Measurements from ENCODE around the gene OTULINL.

OTULINL gene

GRCh38 chr5:14581106-14581890 is at the start of gene OTULINL:
Gene OTULINL, plus strand, starts transcription at chr5:14581792. Its CDS starts 103 bp downstream, at chr5:14581895.
- peak within 1 kb of the TSS; percentile 72 for H3K9ac ChIP-seq (ENCODE audit: low read length)
- H3K27ac ChIP-seq (ENCODE audit: low read depth, low read length) = no peak within 1 kb of the TSS
- H3K79me2 ChIP-seq (ENCODE audit: insufficient read depth, low read length) = no peaks in the 10 kb centered on the region
- peak within 1 kb of the TSS; percentile 75 for H3K4me2 ChIP-seq (ENCODE audit: low read depth, low read length, poor library complexity, severe bottlenecking)
- H3K9me3 ChIP-seq (ENCODE audit: insufficient read depth, low read length) = no peaks in the 10 kb centered on the region
- H3K9me2 ChIP-seq (replicated peaks; ENCODE audit: insufficient read depth, low read length) = no peaks in the 10 kb centered on the region
- no peaks in the 10 kb centered on the region for H3K27me3 ChIP-seq (ENCODE audit: low read length)
- peak within 1 kb of the TSS; percentile 100 for H2AFZ ChIP-seq (ENCODE audit: low read depth, low read length, severe bottlenecking)
- H4K20me1 ChIP-seq (ENCODE audit: low read depth, low read length) = peaks cover 8% of the 10 kb centered on the region; the same call in 1 of the 2 replicates
- peak within 1 kb of the TSS; percentile 76 for H3K4me3 ChIP-seq (ENCODE audit: insufficient read depth, low read length, poor library complexity, severe bottlenecking)
- no peaks in the 10 kb centered on the region for H3F3A ChIP-seq (ENCODE audit: insufficient read depth)
- TF ChIP-seq, protein P1, sequence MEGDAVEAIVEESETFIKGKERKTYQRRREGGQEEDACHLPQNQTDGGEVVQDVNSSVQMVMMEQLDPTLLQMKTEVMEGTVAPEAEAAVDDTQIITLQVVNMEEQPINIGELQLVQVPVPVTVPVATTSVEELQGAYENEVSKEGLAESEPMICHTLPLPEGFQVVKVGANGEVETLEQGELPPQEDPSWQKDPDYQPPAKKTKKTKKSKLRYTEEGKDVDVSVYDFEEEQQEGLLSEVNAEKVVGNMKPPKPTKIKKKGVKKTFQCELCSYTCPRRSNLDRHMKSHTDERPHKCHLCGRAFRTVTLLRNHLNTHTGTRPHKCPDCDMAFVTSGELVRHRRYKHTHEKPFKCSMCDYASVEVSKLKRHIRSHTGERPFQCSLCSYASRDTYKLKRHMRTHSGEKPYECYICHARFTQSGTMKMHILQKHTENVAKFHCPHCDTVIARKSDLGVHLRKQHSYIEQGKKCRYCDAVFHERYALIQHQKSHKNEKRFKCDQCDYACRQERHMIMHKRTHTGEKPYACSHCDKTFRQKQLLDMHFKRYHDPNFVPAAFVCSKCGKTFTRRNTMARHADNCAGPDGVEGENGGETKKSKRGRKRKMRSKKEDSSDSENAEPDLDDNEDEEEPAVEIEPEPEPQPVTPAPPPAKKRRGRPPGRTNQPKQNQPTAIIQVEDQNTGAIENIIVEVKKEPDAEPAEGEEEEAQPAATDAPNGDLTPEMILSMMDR (IDR thresholded peaks at IDR 0.05; ENCODE audit: insufficient read depth, low read length, poor library complexity, severe bottlenecking) = no peak
- TF ChIP-seq EZH2phosphoT487 (conservative IDR thresholded peaks at IDR 0.05; ENCODE audit: low read length) = no peak
- no peaks in the 10 kb centered on the region for H3K36me3 ChIP-seq (ENCODE audit: low read length)

DNA sequence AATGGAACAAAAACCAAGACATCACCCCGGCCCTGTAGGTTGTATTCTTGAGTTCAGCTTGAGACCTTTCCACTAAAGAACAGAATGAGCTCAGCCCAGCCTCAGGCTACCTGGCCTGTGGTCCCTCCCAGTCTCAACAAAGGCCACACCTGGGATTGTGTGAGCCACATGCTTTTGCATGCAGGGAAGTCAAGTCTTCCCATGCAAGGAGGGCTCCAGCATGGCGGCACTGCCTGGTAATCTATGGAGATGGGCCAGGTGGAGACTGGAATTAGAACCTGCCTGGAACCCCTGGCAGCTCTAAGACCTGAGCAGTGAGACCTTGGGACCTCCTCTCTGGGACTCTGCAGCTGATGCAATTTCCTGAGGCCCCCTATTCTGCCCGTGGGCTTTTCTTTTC is 49.4 kb upstream of the OTULINL start:
- Histone ChIP-seq H3K9ac (ENCODE audit: low read length) (no peak overlapping the region), H3F3A (ENCODE audit: insufficient read depth) (no peaks in the 10 kb centered on the region), H3K4me2 (ENCODE audit: low read depth, low read length, poor library complexity, severe bottlenecking) (no peak overlapping the region), H3K79me2 (ENCODE audit: insufficient read depth, low read length) (no peaks in the 10 kb centered on the region), H4K20me1 (ENCODE audit: low read depth, low read length) (no peaks in the 10 kb centered on the region), H3K27me3 (ENCODE audit: low read length) (no peaks in the 10 kb centered on the region), H3K9me2 (replicated peaks; ENCODE audit: insufficient read depth, low read length) (no peaks in the 10 kb centered on the region), H3K9me3 (ENCODE audit: insufficient read depth, low read length) (no peaks in the 10 kb centered on the region), H2AFZ (ENCODE audit: low read depth, low read length, severe bottlenecking) (no peak overlapping the region), H3K36me3 (ENCODE audit: low read length) (no peaks in the 10 kb centered on the region), H3K27ac (ENCODE audit: low read depth, low read length) (no peak overlapping the region), H3K4me3 (ENCODE audit: insufficient read depth, low read length, poor library complexity, severe bottlenecking) (no peak overlapping the region)
- TF ChIP-seq EZH2phosphoT487 (conservative IDR thresholded peaks at IDR 0.05; ENCODE audit: low read length) = no peak
- TF ChIP-seq, protein P1 (IDR thresholded peaks at IDR 0.05; ENCODE audit: insufficient read depth, low read length, poor library complexity, severe bottlenecking) = no peak

DNA sequence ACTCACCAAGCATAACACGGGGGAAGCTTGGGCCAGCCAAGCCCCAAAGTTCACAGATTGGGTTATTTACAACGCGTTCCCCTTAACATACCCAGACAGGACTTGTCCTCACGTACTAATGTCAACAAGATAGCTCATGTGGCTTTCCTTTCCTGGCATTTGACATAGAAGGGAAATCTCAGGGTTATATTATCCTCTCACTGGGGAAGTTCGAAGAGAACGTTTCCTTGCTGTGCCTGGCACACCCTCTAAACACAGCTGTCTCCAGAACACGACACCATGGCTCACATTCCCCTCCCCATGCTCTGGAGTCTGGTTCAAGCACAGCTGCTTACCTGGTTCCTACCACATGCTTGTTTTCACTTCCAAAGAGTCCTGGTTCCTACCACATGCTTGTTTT is 46.8 kb upstream of the OTULINL start:
- Histone ChIP-seq H3K36me3 (ENCODE audit: low read length) (no peaks in the 10 kb centered on the region), H3K27ac (ENCODE audit: low read depth, low read length) (no peak overlapping the region), H3K4me3 (ENCODE audit: insufficient read depth, low read length, poor library complexity, severe bottlenecking) (no peak overlapping the region), H3K9me3 (ENCODE audit: insufficient read depth, low read length) (no peaks in the 10 kb centered on the region), H3K27me3 (ENCODE audit: low read length) (no peaks in the 10 kb centered on the region), H3K79me2 (ENCODE audit: insufficient read depth, low read length) (no peaks in the 10 kb centered on the region), H3K9me2 (replicated peaks; ENCODE audit: insufficient read depth, low read length) (no peaks in the 10 kb centered on the region), H3K9ac (ENCODE audit: low read length) (no peak overlapping the region), H3F3A (ENCODE audit: insufficient read depth) (no peaks in the 10 kb centered on the region), H4K20me1 (ENCODE audit: low read depth, low read length) (no peaks in the 10 kb centered on the region), H3K4me2 (ENCODE audit: low read depth, low read length, poor library complexity, severe bottlenecking) (no peak overlapping the region), H2AFZ (ENCODE audit: low read depth, low read length, severe bottlenecking) (no peak overlapping the region)
- TF ChIP-seq EZH2phosphoT487 (conservative IDR thresholded peaks at IDR 0.05; ENCODE audit: low read length) = no peak
- TF ChIP-seq, protein P1 (IDR thresholded peaks at IDR 0.05; ENCODE audit: insufficient read depth, low read length, poor library complexity, severe bottlenecking) = no peak

Measured in SU-DHL-6 (cell line).